PC-9 (cell line): Measurements from ENCODE around the gene OBP2A.

Experiments
- EZH2 ChIP-seq: fragments of 200-600 bp; sonication (generic); IDR thresholded peaks from 2 replicates; pipeline ENCODE4 v1.8.0; 2017; ENCODE audit warnings: antibody characterized with exemption, low read depth
- TF ChIP-seq, protein P1 (sequence below): fragments of 200-600 bp; sonication (generic); conservative IDR thresholded peaks from 2 replicates; pipeline ENCODE4 v1.6.1; 2017; ENCODE audit warnings: mixed run types, antibody characterized with exemption, mild to moderate bottlenecking, moderate library complexity

DNA sequence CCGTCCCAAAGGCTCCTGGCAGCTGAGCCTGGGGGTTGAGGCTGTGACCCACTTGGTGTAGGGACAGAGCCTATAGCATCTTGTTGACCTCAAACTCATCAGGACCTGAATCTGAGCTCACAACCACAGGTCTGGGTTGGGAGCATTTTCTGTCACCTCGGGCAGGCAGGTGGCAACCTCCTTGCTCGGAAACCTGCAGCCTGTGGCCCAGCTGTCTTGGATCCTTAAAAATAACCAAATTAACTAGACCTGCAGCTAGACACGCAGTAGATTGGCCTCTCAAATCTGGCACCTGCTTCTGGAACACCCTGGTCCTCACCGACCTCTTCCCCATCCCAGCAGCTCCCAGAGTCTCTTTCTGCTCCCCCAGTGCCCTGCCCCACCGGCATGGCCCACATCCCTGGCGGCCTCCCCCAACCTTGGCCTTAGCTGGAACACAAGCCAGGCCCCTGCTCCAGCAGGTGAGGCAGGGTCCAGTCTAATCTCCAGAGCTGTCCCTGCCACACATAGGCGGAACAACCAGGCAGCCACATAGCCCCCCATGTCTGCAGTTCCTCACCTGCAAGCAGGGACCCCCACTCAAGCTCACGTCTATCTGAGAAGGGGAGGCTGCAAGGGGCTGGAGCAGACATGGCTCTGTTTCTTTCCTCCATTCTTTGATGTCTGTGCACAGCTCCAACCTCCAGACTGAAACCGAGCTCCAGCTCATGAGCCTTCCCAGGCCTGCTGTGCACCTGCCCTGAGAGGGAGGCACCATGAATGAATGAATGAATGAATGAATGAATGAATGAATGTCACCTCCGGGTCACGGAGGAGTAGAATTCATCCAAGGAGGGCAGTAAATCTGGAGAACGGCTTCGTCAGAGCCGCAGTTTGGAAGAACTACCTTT is 43.9 kb downstream of the OBP2A start:
- TF ChIP-seq, protein P1, sequence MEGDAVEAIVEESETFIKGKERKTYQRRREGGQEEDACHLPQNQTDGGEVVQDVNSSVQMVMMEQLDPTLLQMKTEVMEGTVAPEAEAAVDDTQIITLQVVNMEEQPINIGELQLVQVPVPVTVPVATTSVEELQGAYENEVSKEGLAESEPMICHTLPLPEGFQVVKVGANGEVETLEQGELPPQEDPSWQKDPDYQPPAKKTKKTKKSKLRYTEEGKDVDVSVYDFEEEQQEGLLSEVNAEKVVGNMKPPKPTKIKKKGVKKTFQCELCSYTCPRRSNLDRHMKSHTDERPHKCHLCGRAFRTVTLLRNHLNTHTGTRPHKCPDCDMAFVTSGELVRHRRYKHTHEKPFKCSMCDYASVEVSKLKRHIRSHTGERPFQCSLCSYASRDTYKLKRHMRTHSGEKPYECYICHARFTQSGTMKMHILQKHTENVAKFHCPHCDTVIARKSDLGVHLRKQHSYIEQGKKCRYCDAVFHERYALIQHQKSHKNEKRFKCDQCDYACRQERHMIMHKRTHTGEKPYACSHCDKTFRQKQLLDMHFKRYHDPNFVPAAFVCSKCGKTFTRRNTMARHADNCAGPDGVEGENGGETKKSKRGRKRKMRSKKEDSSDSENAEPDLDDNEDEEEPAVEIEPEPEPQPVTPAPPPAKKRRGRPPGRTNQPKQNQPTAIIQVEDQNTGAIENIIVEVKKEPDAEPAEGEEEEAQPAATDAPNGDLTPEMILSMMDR, result no peak
- no peak for TF ChIP-seq EZH2
